Neural cell (in vitro differentiated cells): ENCODE data around the gene LIX1L. TPM values are rescaled to one million over a fixed set of nuclear protein-coding genes. Genes with fewer than 3 reads are reported as not detected.

Experiments used
- H2AFZ ChIP-seq: fragments of 200-600, 300-800 bp; sonication (generic), shearing (Covaris generic); 2 replicates; pipeline ENCODE4 v1.6.0; 2014; ENCODE audit warnings: low read depth, mild to moderate bottlenecking, antibody characterized with exemption, low read length, moderate library complexity
- H3F3A ChIP-seq: fragments of 200-600 bp; shearing (Covaris generic); 2 replicates; pipeline ENCODE4 v1.6.1; 2016; ENCODE audit warnings: mild to moderate bottlenecking, moderate library complexity, mixed read lengths, antibody characterized with exemption, low read length; ENCODE audit not compliant: insufficient read depth, poor library complexity, severe bottlenecking
- H3K27ac ChIP-seq: fragments of 200-600, 300-800 bp; sonication (generic), shearing (Covaris generic); 2 replicates; pipeline ENCODE4 v1.5.1; 2014; ENCODE audit warnings: mild to moderate bottlenecking, low read length, moderate library complexity
- H3K27me3 ChIP-seq: fragments of 300-800, 200-600 bp; sonication (generic), shearing (Covaris generic); 2 replicates; pipeline ENCODE4 v1.6.0; 2014; ENCODE audit warnings: mild to moderate bottlenecking, low read depth, low read length, moderate library complexity; ENCODE audit not compliant: insufficient read depth
- H3K36me3 ChIP-seq: fragments of 300-800, 200-600 bp; sonication (generic), shearing (Covaris generic); 2 replicates; pipeline ENCODE4 v1.5.1; 2014; ENCODE audit warnings: mild to moderate bottlenecking, antibody characterized with exemption, low read length, moderate library complexity; ENCODE audit not compliant: insufficient read depth
- H3K4me2 ChIP-seq: fragments of 300-800, 200-600 bp; sonication (generic), shearing (Covaris generic); 2 replicates; pipeline ENCODE4 v1.6.0; 2014; ENCODE audit warnings: mild to moderate bottlenecking, low read length
- H3K4me3 ChIP-seq: fragments of 300-800, 200-600 bp; sonication (generic), shearing (Covaris generic); 2 replicates; pipeline ENCODE4 v1.5.1; 2014; ENCODE audit warnings: mild to moderate bottlenecking, low read length, moderate library complexity
- H3K79me2 ChIP-seq: fragments of 200-600 bp; shearing (Covaris generic); replicated peaks from 2 replicates; pipeline ENCODE4 v1.6.0; 2014; ENCODE audit warnings: mild to moderate bottlenecking, low read length, moderate library complexity; ENCODE audit not compliant: insufficient read depth
- H3K9ac ChIP-seq: fragments of 300-800, 200-600 bp; sonication (generic), shearing (Covaris generic); 2 replicates; pipeline ENCODE4 v1.6.1; 2016; ENCODE audit warnings: mild to moderate bottlenecking, low read length, mixed read lengths
- H3K9me2 ChIP-seq: fragments of 200-600 bp; shearing (Covaris generic); 2 replicates; pipeline ENCODE4 v1.6.1; 2016; ENCODE audit warnings: mild to moderate bottlenecking, low read length, mixed read lengths; ENCODE audit not compliant: insufficient read depth
- H3K9me3 ChIP-seq: fragments of 200-600, 300-800 bp; sonication (generic), shearing (Covaris generic); 2 replicates; pipeline ENCODE4 v1.6.1; 2016; ENCODE audit warnings: mild to moderate bottlenecking, mixed run types, low read length, moderate library complexity, mixed read lengths
- H4K20me1 ChIP-seq: fragments of 200-600 bp; shearing (Covaris generic); 2 replicates; pipeline ENCODE4 v1.6.1; 2016; ENCODE audit warnings: mild to moderate bottlenecking, mixed run types; ENCODE audit not compliant: insufficient read depth
- CTCF ChIP-seq: fragments of 450-650 bp; IDR thresholded peaks from 2 replicates; pipeline ENCODE4 v1.5.1; 2014; ENCODE audit warnings: antibody characterized with exemption, mild to moderate bottlenecking, moderate library complexity; ENCODE audit not compliant: poor library complexity, severe bottlenecking
- EP300 ChIP-seq: fragments of 450-650 bp; conservative IDR thresholded peaks from 2 replicates; pipeline ENCODE4 v1.6.1; 2014; ENCODE audit warnings: antibody characterized with exemption, mild to moderate bottlenecking, moderate library complexity; ENCODE audit not compliant: poor library complexity, severe bottlenecking
- EZH2 ChIP-seq: fragments of 200-600, 300-800 bp; shearing (Covaris generic), sonication (generic); IDR thresholded peaks from 2 replicates; pipeline ENCODE4 v1.6.1; 2014; ENCODE audit warnings: antibody characterized with exemption, low read length, borderline replicate concordance, mild to moderate bottlenecking; ENCODE audit not compliant: insufficient read depth, poor library complexity, severe bottlenecking
- MXI1 ChIP-seq: fragments of 450-650 bp; conservative IDR thresholded peaks from 2 replicates; pipeline ENCODE4 v1.6.1; 2014; ENCODE audit warnings: antibody characterized with exemption, mild to moderate bottlenecking; ENCODE audit not compliant: poor library complexity, severe bottlenecking
- POLR2AphosphoS5 ChIP-seq: IDR thresholded peaks from 2 replicates; pipeline ENCODE4 v1.6.1; 2012
- RAD21 ChIP-seq: fragments of 450-650 bp; conservative IDR thresholded peaks from 2 replicates; pipeline ENCODE4 v1.6.1; 2014; ENCODE audit warnings: antibody characterized with exemption, mild to moderate bottlenecking, moderate library complexity
- REST ChIP-seq: IDR thresholded peaks from 2 replicates; pipeline ENCODE4 v1.6.1; 2012; ENCODE audit warnings: borderline replicate concordance
- SMC3 ChIP-seq: fragments of 450-650 bp; conservative IDR thresholded peaks from 2 replicates; pipeline ENCODE4 v1.6.1; 2014; ENCODE audit warnings: antibody characterized with exemption, mild to moderate bottlenecking, moderate library complexity; ENCODE audit not compliant: poor library complexity
- TAF1 ChIP-seq: IDR thresholded peaks from 2 replicates; pipeline ENCODE4 v1.6.1; 2012; ENCODE audit warnings: low read depth
- polyA plus RNA-seq: library from polyadenylated mRNA; depleted of rRNA; stranded (reverse); fragments of >200 nt; gene quantifications from 2 replicates; pipeline ENCODE4 v1.2.3, GENCODE V29; 2014

Gene LIX1L
- polyA plus RNA-seq, 1 donor from 2014 or later = 17.0 TPM

GRCh38 chr1:145886390-145886789 lies 71.4 kb downstream of the LIX1L start:
- Histone ChIP-seq H3K36me3 (no peaks in the 10 kb centered on the region), H3K9me3 (no peaks in the 10 kb centered on the region), H3K4me2 (peak overlapping the region; percentile 62), H2AFZ (no peak overlapping the region), H4K20me1 (no peaks in the 10 kb centered on the region), H3K79me2 (no peaks in the 10 kb centered on the region), H3K27ac (no peak overlapping the region), H3F3A (no peaks in the 10 kb centered on the region), H3K4me3 (peak overlapping the region; percentile 81), H3K27me3 (peaks cover 22% of the 10 kb centered on the region), H3K9me2 (no peaks in the 10 kb centered on the region), H3K9ac (peak overlapping the region; percentile 52)
- TF ChIP-seq EZH2 (no peak), SMC3 (no peak), TAF1 (no peak), REST (no peak), CTCF (no peak), EP300 (no peak), MXI1 (no peak), POLR2AphosphoS5 (no peak), RAD21 (no peak)

- no peaks in the 10 kb centered on the region for H4K20me1 ChIP-seq
- H3K79me2 ChIP-seq = no peaks in the 10 kb centered on the region
- H3K9me2 ChIP-seq = no peaks in the 10 kb centered on the region
- no peak within 1 kb of the TSS for H3K27ac ChIP-seq
- peaks cover 22% of the 10 kb centered on the region for H3K27me3 ChIP-seq
- TF ChIP-seq CTCF (no peak), EZH2 (no peak), MXI1 (no peak), RAD21 (no peak), EP300 (no peak), SMC3 (no peak), POLR2AphosphoS5 (no peak), REST (no peak), TAF1 (no peak)
- peak within 1 kb of the TSS; percentile 81 for H3K4me3 ChIP-seq
- no peaks in the 10 kb centered on the region for H3K36me3 ChIP-seq
- peak within 1 kb of the TSS; percentile 56 for H2AFZ ChIP-seq
- H3K4me2 ChIP-seq = peak within 1 kb of the TSS; percentile 62
- no peaks in the 10 kb centered on the region for H3F3A ChIP-seq
- H3K9ac ChIP-seq = peak within 1 kb of the TSS; percentile 52
- H3K9me3 ChIP-seq = no peaks in the 10 kb centered on the region
Measured at GRCh38 chr1:145885738-145886287, 72.0 kb downstream of the LIX1L start, which contains the start of gene ANKRD35. Gene ANKRD35 (minus strand): TSS chr1:145885866. CDS start chr1:145885758, 108 bp downstream.
